GM19099 (cell line): ENCODE data around the gene CNOT2.

Experiments used
- POLR2A ChIP-seq: IDR thresholded peaks from 3 replicates; pipeline ENCODE4 v1.6.1; 2011; ENCODE audit warnings: low read depth; ENCODE audit not compliant: insufficient read length; ENCODE audit errors: extremely low read depth

CNOT2 gene

DNA sequence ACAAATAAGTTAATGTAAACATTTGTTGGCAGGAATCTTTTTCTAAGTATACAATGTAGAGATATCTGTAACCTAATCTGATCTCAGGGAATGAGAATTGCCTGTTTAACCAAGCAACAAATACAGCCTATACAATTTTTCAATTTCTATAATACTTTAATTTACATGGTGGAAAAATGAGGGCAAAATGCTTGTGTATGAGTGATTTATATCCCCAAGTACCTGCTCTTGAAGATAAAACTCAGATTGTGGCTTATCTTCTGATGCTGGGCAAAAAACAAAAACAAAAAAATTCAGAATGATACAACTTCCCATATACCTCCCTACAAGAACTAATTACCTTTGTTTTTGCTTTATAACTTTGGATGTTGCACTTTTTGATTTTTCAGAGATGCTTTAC, 2.2 kb downstream of the CNOT2 start:
- no peak for TF ChIP-seq POLR2A

GRCh38 chr12:70246580-70246979, 3.3 kb downstream of the CNOT2 start:
- no peak for TF ChIP-seq POLR2A

- no peak for TF ChIP-seq POLR2A
Measured at GRCh38 chr12:70247653-70248199, 4.5 kb downstream of the CNOT2 start.

- no peak for TF ChIP-seq POLR2A
Measured at GRCh38 chr12:70248876-70249275, 5.6 kb downstream of the CNOT2 start.

- TF ChIP-seq POLR2A = no peak
Measured at GRCh38 chr12:70249903-70250302, 6.7 kb downstream of the CNOT2 start.

- TF ChIP-seq POLR2A = no peak
Measured at GRCh38 chr12:70251226-70251625, 8.0 kb downstream of the CNOT2 start.

DNA sequence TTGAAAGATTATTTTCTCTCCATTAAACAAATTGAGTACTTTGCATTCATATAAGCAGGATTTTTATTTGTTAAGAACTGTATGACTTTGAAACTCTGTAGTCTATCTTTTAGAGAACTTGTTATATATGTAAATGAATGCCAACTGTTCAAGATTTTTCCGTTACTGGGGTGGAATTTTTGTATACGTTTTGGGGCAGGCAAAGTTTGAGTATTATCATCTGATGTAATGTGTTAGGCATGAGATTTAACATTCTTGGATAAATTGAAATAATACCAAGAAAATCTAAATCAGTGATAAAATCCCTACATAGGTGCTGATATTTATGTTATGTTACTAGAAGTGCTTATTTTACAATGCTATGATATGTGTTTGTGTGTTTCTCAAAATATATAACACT, 8.4 kb downstream of the CNOT2 start:
- TF ChIP-seq POLR2A = no peak

- TF ChIP-seq POLR2A = no peak
Measured at GRCh38 chr12:70252832-70253231, 9.6 kb downstream of the CNOT2 start.

DNA sequence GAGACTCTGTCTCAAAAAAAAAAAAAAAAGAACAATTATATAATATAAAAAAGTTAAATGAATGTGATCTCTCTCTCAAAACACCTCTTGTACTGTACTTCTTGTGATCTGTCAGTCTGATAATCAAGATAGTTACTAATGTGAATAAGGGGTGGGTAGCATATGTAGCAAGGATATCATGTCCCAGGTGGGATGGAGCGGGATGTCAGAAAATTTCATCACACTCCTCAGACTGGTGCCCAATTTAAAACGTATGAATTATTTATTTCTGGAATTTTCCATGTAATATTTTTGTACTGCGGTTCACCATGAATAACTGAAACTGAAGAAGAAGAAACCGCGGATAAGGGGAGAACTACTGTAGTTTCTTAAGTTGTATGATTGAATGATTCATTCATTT, 11.0 kb downstream of the CNOT2 start:
- no peak for TF ChIP-seq POLR2A

- no peak for TF ChIP-seq POLR2A
Measured at GRCh38 chr12:70254846-70255245, 11.6 kb downstream of the CNOT2 start.

DNA sequence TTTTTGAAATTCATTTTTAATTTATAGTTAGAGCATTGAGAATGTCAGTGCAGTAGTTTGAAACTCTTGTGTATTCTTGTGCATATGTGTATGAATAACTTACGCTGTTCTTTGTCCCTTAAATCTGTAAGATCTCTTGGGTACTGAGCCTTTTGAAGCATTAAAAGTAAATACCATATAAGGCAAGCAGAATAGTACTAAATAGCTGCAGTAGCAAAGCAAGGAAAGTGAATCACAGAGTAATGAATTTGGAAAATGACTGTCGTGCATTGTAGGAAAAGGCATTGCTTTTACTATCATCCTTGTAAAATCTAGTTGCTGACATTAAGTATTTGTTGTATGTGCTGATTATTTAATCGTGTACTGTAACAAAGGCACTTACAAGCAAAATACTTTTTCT, 12.1 kb downstream of the CNOT2 start:
- TF ChIP-seq POLR2A = no peak

GRCh38 chr12:70258605-70259403, 15.6 kb downstream of the CNOT2 start:
- no peak for TF ChIP-seq POLR2A

- no peak for TF ChIP-seq POLR2A
Measured at GRCh38 chr12:70260646-70261045, 17.4 kb downstream of the CNOT2 start.

DNA sequence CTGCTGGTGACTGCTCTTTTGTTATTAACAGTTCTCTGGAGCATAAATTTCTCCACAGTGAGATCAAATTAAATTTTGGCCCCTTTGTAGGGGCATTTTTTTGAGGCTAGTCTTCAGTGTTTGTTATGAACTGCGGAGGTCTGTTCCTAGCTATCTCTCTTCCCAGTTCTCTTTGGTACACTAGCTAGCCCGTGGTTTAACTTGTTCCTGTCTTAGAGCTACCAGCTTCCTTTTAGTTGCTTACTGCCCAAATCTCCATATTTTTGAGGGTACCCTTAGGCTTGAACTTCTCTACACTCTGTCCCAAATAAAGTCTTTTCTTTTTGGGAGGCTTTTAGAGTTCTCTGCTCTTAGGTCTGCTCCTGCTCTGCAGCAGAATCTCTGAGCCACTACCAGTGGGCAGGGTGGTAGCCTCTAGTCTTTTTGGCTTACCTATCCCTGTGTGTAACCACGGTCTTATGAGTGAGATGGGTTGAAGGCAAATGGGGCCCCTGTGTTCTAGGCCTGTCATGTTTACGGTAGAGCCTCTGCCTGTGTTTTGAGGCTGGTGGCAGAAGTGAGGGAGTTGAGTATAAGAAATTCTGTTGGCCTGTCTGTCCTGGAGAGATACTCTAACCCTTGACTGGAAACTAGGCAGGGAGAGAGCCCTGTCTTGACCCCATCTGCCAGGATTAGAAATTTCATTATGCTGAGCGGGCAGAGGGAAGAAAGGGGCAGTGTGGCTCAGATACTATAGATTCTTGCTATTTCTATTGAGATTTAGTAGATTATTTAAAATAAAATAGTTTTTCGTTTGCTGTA, 21.0 kb downstream of the CNOT2 start:
- TF ChIP-seq POLR2A = no peak

DNA sequence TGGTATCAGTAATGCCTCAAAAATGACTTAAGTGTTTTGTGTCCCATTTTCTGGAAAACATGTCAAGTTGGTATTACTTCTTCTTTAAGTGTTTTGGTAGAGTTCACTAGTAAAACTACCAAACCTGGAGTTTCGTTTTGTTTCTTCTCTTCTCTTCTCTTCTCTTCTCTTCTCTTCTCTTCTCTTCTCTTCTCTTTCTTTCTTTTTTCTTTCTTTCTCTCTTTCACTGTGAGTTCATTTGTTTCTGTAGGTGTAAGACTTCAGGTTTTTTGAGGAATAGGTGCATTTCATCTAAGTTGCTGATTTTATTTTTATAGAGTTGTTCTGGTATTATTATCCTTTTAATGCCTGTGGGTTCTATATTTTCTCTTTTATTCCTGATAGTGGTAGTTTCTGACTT, 21.9 kb downstream of the CNOT2 start:
- TF ChIP-seq POLR2A = no peak

- TF ChIP-seq POLR2A = no peak
Measured at GRCh38 chr12:70267550-70267949, 24.3 kb downstream of the CNOT2 start.
